CD8-positive, alpha-beta memory T cell (primary cell): ENCODE data around the gene GOLGA6L10. TPM values are rescaled to one million over a fixed set of nuclear protein-coding genes. Genes with fewer than 3 reads are reported as not detected.
"Not testable (repeated sequence)": the region's sequence is repeated elsewhere in the genome, so short reads cannot be mapped to it uniquely, and the experiment has no call there.

ENCODE experiments used
- CTCF ChIA-PET: fragments of 350-600 bp; sonication (Branson Sonifier 250); formaldehyde crosslinking; loops from one replicate; lab custom pipeline; 2021; ENCODE audit warnings: antibody characterized with exemption; lab: Charles Lee
- POLR2A ChIA-PET: fragments of 350-600 bp; sonication (Branson Sonifier 250); formaldehyde crosslinking; loops from one replicate; lab custom pipeline; 2021; ENCODE audit warnings: antibody characterized with exemption; lab: Charles Lee
- DNase-seq, 5 donors: peaks; one replicate each; pipeline versions ENCODE4 v3.0.0 to v3.0.0-alpha.2; 2020 to 2022; ENCODE audit warnings: mixed read lengths in 1 of 5
- H3K27ac ChIP-seq: one replicate; pipeline ENCODE4 v1.7.0; 2013; ENCODE audit warnings: low read depth, mild to moderate bottlenecking, low read length, moderate library complexity
- H3K27me3 ChIP-seq: 2 replicates; pipeline ENCODE4 v1.7.0; 2013; ENCODE audit warnings: low read length, mild to moderate bottlenecking; ENCODE audit not compliant: insufficient read depth, poor library complexity, severe bottlenecking
- H3K36me3 ChIP-seq: 2 replicates; pipeline ENCODE4 v1.7.0; 2013; ENCODE audit warnings: mild to moderate bottlenecking, low read length, moderate library complexity; ENCODE audit not compliant: insufficient read depth
- H3K4me1 ChIP-seq: 2 replicates; pipeline ENCODE4 v1.7.0; 2013; ENCODE audit warnings: mild to moderate bottlenecking, low read length, moderate library complexity; ENCODE audit not compliant: insufficient read depth
- H3K4me3 ChIP-seq: 2 replicates; pipeline ENCODE4 v1.7.0; 2013; ENCODE audit warnings: mild to moderate bottlenecking, low read length
- H3K9me3 ChIP-seq: 2 replicates; pipeline ENCODE4 v1.7.0; 2013; ENCODE audit warnings: mild to moderate bottlenecking, low read length
- H3K27ac Mint-ChIP-seq, 8 donors: one replicate each; pipeline ENCODE4 v1.8.0; 2020 to 2021; ENCODE audit warnings: mixed read lengths in 8 of 8, mild to moderate bottlenecking in 6 of 8, inconsistent platforms in 3 of 8, moderate library complexity in 3 of 8
- H3K27me3 Mint-ChIP-seq, 2 donors: one replicate each; pipeline ENCODE4 v1.8.0; 2020 to 2021; ENCODE audit warnings: mixed read lengths in 2 of 2, mild to moderate bottlenecking in 1 of 2, moderate library complexity in 1 of 2
- H3K36me3 Mint-ChIP-seq, 3 donors: one replicate each; pipeline ENCODE4 v1.8.0; 2020 to 2021; ENCODE audit warnings: mixed read lengths in 3 of 3, inconsistent platforms in 1 of 3, mild to moderate bottlenecking in 1 of 3
- H3K4me1 Mint-ChIP-seq, 3 donors: one replicate each; pipeline ENCODE4 v1.8.0; 2020 to 2021; ENCODE audit warnings: mixed read lengths in 3 of 3, inconsistent platforms in 1 of 3, mild to moderate bottlenecking in 1 of 3
- H3K4me3 Mint-ChIP-seq, 7 donors: one replicate each; pipeline ENCODE4 v1.8.0; 2020 to 2021; ENCODE audit warnings: mixed read lengths in 7 of 7, mild to moderate bottlenecking in 6 of 7, moderate library complexity in 4 of 7, inconsistent platforms in 2 of 7
- H3K9me3 Mint-ChIP-seq, 5 donors: one replicate each; pipeline ENCODE4 v1.8.0; 2020 to 2022; ENCODE audit warnings: mixed read lengths in 5 of 5, mild to moderate bottlenecking in 3 of 5, moderate library complexity in 2 of 5, inconsistent platforms in 1 of 5
- polyA plus RNA-seq: library from polyadenylated mRNA; unstranded; fragments of 300-500 nt; fragmentation: Illumina TruSeq; gene quantifications from one replicate; pipeline ENCODE4 v1.2.3, GENCODE V29; 2021
- total RNA-seq, 2 experiments: library from RNA; stranded (reverse); gene quantifications; one replicate each; pipeline ENCODE4 v1.2.3, GENCODE V29; 2021

Gene GOLGA6L10
- total and polyA plus RNA-seq, 3 experiments from 2014 or later: 0.16 to 1.7 (median 0.96) TPM

- peaks cover 0 to 7% (median 0%) of the 10 kb centered on the region in 3 donors for H3K36me3 Mint-ChIP-seq
- no peaks in the 10 kb centered on the region for H3K9me3 Mint-ChIP-seq
- no peaks in the 10 kb centered on the region for H3K27me3 ChIP-seq
- H3K4me3 Mint-ChIP-seq: no peak overlapping the region
- peaks cover 0 to 12% (median 8%) of the 10 kb centered on the region in 3 donors for H3K4me1 Mint-ChIP-seq
- H3K27ac Mint-ChIP-seq: no peak overlapping the region
- H3K9me3 ChIP-seq: no peaks in the 10 kb centered on the region
- no peak overlapping the region for H3K27ac ChIP-seq
- DNase-seq: no peak
- ChIA-PET POLR2A (no interaction called here), CTCF (interaction anchor here (1.0 kb wide), 1 partner anchor 9 kb away, joined by 3 read pairs; no protein-coding TSS in a partner anchor)
- H3K4me3 ChIP-seq: no peak overlapping the region
- no peaks in the 10 kb centered on the region for H3K36me3 ChIP-seq
- H3K4me1 ChIP-seq: peaks cover under 1% of the 10 kb centered on the region
- H3K27me3 Mint-ChIP-seq: no peaks in the 10 kb centered on the region
Observed at GRCh38 chr15:82303956-82304777, 45.1 kb downstream of the GOLGA6L10 start.

- peak overlapping the region in 3 of 8 donors; percentile 45 to 52 (median 46) for H3K27ac Mint-ChIP-seq
- Histone ChIP-seq H3K4me1 (peaks cover 13% of the 10 kb centered on the region), H3K27me3 (no peaks in the 10 kb centered on the region), H3K36me3 (no peaks in the 10 kb centered on the region), H3K9me3 (no peaks in the 10 kb centered on the region), H3K27ac (no peak overlapping the region), H3K4me3 (no peak overlapping the region)
- DNase-seq: no peak
- peak overlapping the region in 1 of 7 donors; percentile 36 for H3K4me3 Mint-ChIP-seq
- H3K27me3 Mint-ChIP-seq: no peaks in the 10 kb centered on the region
- POLR2A ChIA-PET: no interaction called here
- CTCF ChIA-PET: no interaction called here
- H3K4me1 Mint-ChIP-seq: peaks cover 19 to 36% (median 27%) of the 10 kb centered on the region in 3 donors
- H3K36me3 Mint-ChIP-seq: peaks cover 0 to 4% (median 0%) of the 10 kb centered on the region in 3 donors
- no peaks in the 10 kb centered on the region for H3K9me3 Mint-ChIP-seq
Observed at GRCh38 chr15:82301296-82302016, 47.8 kb downstream of the GOLGA6L10 start.

- Histone ChIP-seq H3K27ac (no peak overlapping the region), H3K9me3 (no peaks in the 10 kb centered on the region), H3K36me3 (no peaks in the 10 kb centered on the region), H3K4me1 (peaks cover 13% of the 10 kb centered on the region), H3K4me3 (no peak overlapping the region), H3K27me3 (no peaks in the 10 kb centered on the region)
- Mint-ChIP-seq H3K27me3 (no peaks in the 10 kb centered on the region), H3K4me1 (peaks cover 19 to 36% (median 27%) of the 10 kb centered on the region in 3 donors), H3K9me3 (no peaks in the 10 kb centered on the region), H3K27ac (peak overlapping the region in 2 of 8 donors; percentile 45 to 79), H3K36me3 (peaks cover 0 to 4% (median 0%) of the 10 kb centered on the region in 3 donors), H3K4me3 (no peak overlapping the region)
- ChIA-PET POLR2A (no interaction called here), CTCF (no interaction called here)
- DNase-seq: no peak
Observed at GRCh38 chr15:82300883-82301282, 48.4 kb downstream of the GOLGA6L10 start.

GRCh38 chr15:82300326-82300725, 48.9 kb downstream of the GOLGA6L10 start:
- H3K36me3 ChIP-seq, H3K27me3 Mint-ChIP-seq, CTCF ChIA-PET, H3K36me3 Mint-ChIP-seq, H3K4me3 ChIP-seq, H3K27ac Mint-ChIP-seq, H3K4me3 Mint-ChIP-seq, H3K9me3 ChIP-seq, POLR2A ChIA-PET, H3K9me3 Mint-ChIP-seq, H3K27ac ChIP-seq, H3K27me3 ChIP-seq, DNase-seq: not testable (repeated sequence)
- peaks cover 13% of the 10 kb centered on the region for H3K4me1 ChIP-seq
- H3K4me1 Mint-ChIP-seq: peaks cover 19 to 36% (median 27%) of the 10 kb centered on the region in 3 donors

GRCh38 chr15:82299511-82299914, 49.8 kb downstream of the GOLGA6L10 start:
- H3K4me1 Mint-ChIP-seq: peaks cover 19 to 31% (median 19%) of the 10 kb centered on the region in 3 donors
- H3K27ac ChIP-seq, H3K4me3 ChIP-seq, CTCF ChIA-PET, H3K36me3 ChIP-seq, H3K27me3 ChIP-seq, DNase-seq, H3K4me3 Mint-ChIP-seq, POLR2A ChIA-PET, H3K36me3 Mint-ChIP-seq, H3K27me3 Mint-ChIP-seq, H3K9me3 ChIP-seq, H3K9me3 Mint-ChIP-seq: not testable (repeated sequence)
- peaks cover 13% of the 10 kb centered on the region for H3K4me1 ChIP-seq
- H3K27ac Mint-ChIP-seq: peak overlapping the region in 1 of 8 donors; percentile 39

GRCh38 chr15:82298520-82298919, 50.8 kb downstream of the GOLGA6L10 start:
- Histone ChIP-seq H3K4me1 (peaks cover 13% of the 10 kb centered on the region), H3K27me3 (no peaks in the 10 kb centered on the region), H3K4me3 (no peak overlapping the region), H3K27ac (no peak overlapping the region), H3K9me3 (no peaks in the 10 kb centered on the region), H3K36me3 (no peaks in the 10 kb centered on the region)
- ChIA-PET CTCF (no interaction called here), POLR2A (interaction anchor here (1.1 kb wide), 1 partner anchor 12 kb away, joined by 4 read pairs; no protein-coding TSS in a partner anchor)
- Mint-ChIP-seq H3K36me3 (peaks cover 0 to 4% (median 0%) of the 10 kb centered on the region in 3 donors), H3K27ac (peak overlapping the region; percentile 17 to 90 (median 64)), H3K9me3 (no peaks in the 10 kb centered on the region), H3K27me3 (no peaks in the 10 kb centered on the region), H3K4me3 (peak overlapping the region in 5 of 7 donors; percentile 24 to 77 (median 53)), H3K4me1 (peaks cover 19 to 31% (median 19%) of the 10 kb centered on the region in 3 donors)
- peak; percentile 22 to 74 (median 66) for DNase-seq

- H3K27me3 Mint-ChIP-seq: no peaks in the 10 kb centered on the region
- H3K4me1 Mint-ChIP-seq: peaks cover 19 to 31% (median 19%) of the 10 kb centered on the region in 3 donors
- no peaks in the 10 kb centered on the region for H3K9me3 Mint-ChIP-seq
- H3K27ac ChIP-seq: no peak overlapping the region
- no peaks in the 10 kb centered on the region for H3K27me3 ChIP-seq
- H3K4me1 ChIP-seq: peaks cover 13% of the 10 kb centered on the region
- H3K9me3 ChIP-seq: no peaks in the 10 kb centered on the region
- no peak overlapping the region for H3K4me3 ChIP-seq
- peaks cover 0 to 4% (median 0%) of the 10 kb centered on the region in 3 donors for H3K36me3 Mint-ChIP-seq
- ChIA-PET CTCF (no interaction called here), POLR2A (interaction anchor here (1.1 kb wide), 1 partner anchor 12 kb away, joined by 4 read pairs; no protein-coding TSS in a partner anchor)
- peak overlapping the region in 6 of 7 donors; percentile 15 to 70 (median 42) for H3K4me3 Mint-ChIP-seq
- DNase-seq: peak in 1 of 5 donors; percentile 2
- H3K36me3 ChIP-seq: no peaks in the 10 kb centered on the region
- H3K27ac Mint-ChIP-seq: peak overlapping the region in 7 of 8 donors; percentile 17 to 90 (median 70)
Observed at GRCh38 chr15:82298032-82298431, 51.2 kb downstream of the GOLGA6L10 start.
